WTC11 (cell line): ENCODE measurements around the gene COL11A1. TPM values are rescaled to one million over a fixed set of nuclear protein-coding genes. Genes with fewer than 3 reads are reported as not detected.

ENCODE experiments used
- ATAC-seq: fragments of 200-7000 bp; cut with Tn5 transposase; 2 replicates; pipeline ENCODE4 v1.10.0; 2021; ENCODE audit warnings: mild to moderate bottlenecking, moderate library complexity
- CTCF ChIA-PET: fragments of 300-600 bp; sonication (Branson Sonifier 250); formaldehyde crosslinking; loops from one replicate; lab custom pipeline; 2021; ENCODE audit warnings: antibody characterized with exemption; lab: Charles Lee
- POLR2A ChIA-PET: fragments of 350-600 bp; sonication (Branson Sonifier 250); formaldehyde crosslinking; loops from one replicate; lab custom pipeline; 2021; ENCODE audit warnings: antibody characterized with exemption; lab: Charles Lee
- DNase-seq: peaks from one replicate; pipeline ENCODE4 v3.0.0; 2021; ENCODE audit warnings: low spot score
- H3K27ac Mint-ChIP-seq: 2 replicates; pipeline ENCODE4 v1.8.0; 2021; ENCODE audit warnings: mixed read lengths
- H3K27me3 Mint-ChIP-seq: 2 replicates; pipeline ENCODE4 v1.8.0; 2021; ENCODE audit warnings: low read depth, mild to moderate bottlenecking, moderate library complexity, mixed read lengths
- H3K36me3 Mint-ChIP-seq: 2 replicates; pipeline ENCODE4 v1.8.0; 2021; ENCODE audit warnings: mixed read lengths
- H3K4me1 Mint-ChIP-seq: 2 replicates; pipeline ENCODE4 v1.8.0; 2022; ENCODE audit warnings: mixed read lengths
- H3K4me3 Mint-ChIP-seq: 2 replicates; pipeline ENCODE4 v1.8.0; 2021; ENCODE audit warnings: mild to moderate bottlenecking, moderate library complexity, mixed read lengths
- H3K9me3 Mint-ChIP-seq: 2 replicates; pipeline ENCODE4 v1.8.0; 2021; ENCODE audit warnings: mixed read lengths
- ATF2 ChIP-seq: sonication (generic); formaldehyde crosslinking; IDR thresholded peaks from 2 replicates; pipeline ENCODE4 v1.8.1; 2022; ENCODE audit warnings: low read depth, missing genetic modification reagents, borderline replicate concordance
- ELF4 ChIP-seq: sonication (generic); formaldehyde crosslinking; IDR thresholded peaks from 2 replicates; pipeline ENCODE4 v1.8.1; 2022; ENCODE audit warnings: low read depth, mild to moderate bottlenecking, moderate library complexity, missing genetic modification reagents
- EMX1 ChIP-seq: fragments of 250-450 bp; sonication (Bioruptor Pico); IDR thresholded peaks from 2 replicates; pipeline ENCODE4 v1.8.0; 2021; ENCODE audit warnings: mild to moderate bottlenecking
- ERG ChIP-seq: fragments of 250-450 bp; sonication (Bioruptor Pico); IDR thresholded peaks from 2 replicates; pipeline ENCODE4 v1.8.0; 2021; ENCODE audit warnings: mild to moderate bottlenecking
- ETV6 ChIP-seq: sonication (generic); formaldehyde crosslinking; IDR thresholded peaks from 2 replicates; pipeline ENCODE4 v1.8.1; 2022; ENCODE audit warnings: mild to moderate bottlenecking, missing genetic modification reagents
- FOXJ3 ChIP-seq: sonication (generic); formaldehyde crosslinking; IDR thresholded peaks from 2 replicates; pipeline ENCODE4 v1.9.0; 2021; ENCODE audit warnings: missing genetic modification reagents, mild to moderate bottlenecking, borderline replicate concordance
- GTF2I ChIP-seq: fragments of 250-450 bp; sonication (Bioruptor Pico); conservative IDR thresholded peaks from 2 replicates; pipeline ENCODE4 v1.4.0; 2021; ENCODE audit warnings: mild to moderate bottlenecking
- HMGA2 ChIP-seq: fragments of 250-450 bp; sonication (Bioruptor Pico); IDR thresholded peaks from 2 replicates; pipeline ENCODE4 v1.4.0; 2021; ENCODE audit warnings: mild to moderate bottlenecking, moderate library complexity
- NFATC4 ChIP-seq: fragments of 250-450 bp; sonication (Bioruptor Pico); IDR thresholded peaks from 2 replicates; pipeline ENCODE4 v1.9.0; 2021; ENCODE audit warnings: mild to moderate bottlenecking
- PREB ChIP-seq: sonication (generic); formaldehyde crosslinking; IDR thresholded peaks from 2 replicates; pipeline ENCODE4 v1.8.1; 2022; ENCODE audit warnings: mild to moderate bottlenecking, missing genetic modification reagents, moderate library complexity, borderline replicate concordance
- RORB ChIP-seq: fragments of 250-450 bp; sonication (Bioruptor Pico); IDR thresholded peaks from 2 replicates; pipeline ENCODE4 v1.9.0; 2021; ENCODE audit warnings: mild to moderate bottlenecking
- SMAD4 ChIP-seq: sonication (generic); formaldehyde crosslinking; IDR thresholded peaks from 2 replicates; pipeline ENCODE4 v1.8.0; 2022; ENCODE audit warnings: mild to moderate bottlenecking, missing genetic modification reagents
- SP1 ChIP-seq: sonication (generic); formaldehyde crosslinking; conservative IDR thresholded peaks from 2 replicates; pipeline ENCODE4 v1.8.1; 2022; ENCODE audit warnings: missing genetic modification reagents
- TEAD1 ChIP-seq: sonication (generic); formaldehyde crosslinking; IDR thresholded peaks from 2 replicates; pipeline ENCODE4 v1.8.0; 2022; ENCODE audit warnings: mild to moderate bottlenecking, missing genetic modification reagents
- TEAD4 ChIP-seq: sonication (generic); formaldehyde crosslinking; IDR thresholded peaks from 2 replicates; pipeline ENCODE4 v1.8.0; 2022; ENCODE audit warnings: mild to moderate bottlenecking, missing genetic modification reagents
- ZNF219 ChIP-seq: sonication (generic); formaldehyde crosslinking; IDR thresholded peaks from 2 replicates; pipeline ENCODE4 v1.8.0; 2023; ENCODE audit warnings: missing genetic modification reagents, mild to moderate bottlenecking, borderline replicate concordance
- ZNF423 ChIP-seq: fragments of 250-450 bp; sonication (Bioruptor Pico); IDR thresholded peaks from 2 replicates; pipeline ENCODE4 v2.1.2; 2022; ENCODE audit warnings: mild to moderate bottlenecking, moderate library complexity
- ZNF671 ChIP-seq: fragments of 250-450 bp; sonication (Bioruptor Pico); IDR thresholded peaks from 2 replicates; pipeline ENCODE4 v1.8.0; 2021; ENCODE audit warnings: mild to moderate bottlenecking
- total RNA-seq: library from RNA; stranded (reverse); gene quantifications from 3 replicates; pipeline ENCODE4 v1.2.3, GENCODE V29; 2021
- TF ChIP-seq, protein P1 (sequence below): sonication (generic); formaldehyde crosslinking; IDR thresholded peaks from 2 replicates; pipeline ENCODE4 v1.8.0; 2023; ENCODE audit warnings: missing genetic modification reagents
- TF ChIP-seq, protein P2 (sequence below): sonication (generic); formaldehyde crosslinking; IDR thresholded peaks from 2 replicates; pipeline ENCODE4 v1.8.1; 2022; ENCODE audit warnings: low read depth, mild to moderate bottlenecking, moderate library complexity, missing genetic modification reagents, borderline replicate concordance

Gene COL11A1
- total RNA-seq, 1 experiment from 2014 or later: 13.1 TPM

DNA sequence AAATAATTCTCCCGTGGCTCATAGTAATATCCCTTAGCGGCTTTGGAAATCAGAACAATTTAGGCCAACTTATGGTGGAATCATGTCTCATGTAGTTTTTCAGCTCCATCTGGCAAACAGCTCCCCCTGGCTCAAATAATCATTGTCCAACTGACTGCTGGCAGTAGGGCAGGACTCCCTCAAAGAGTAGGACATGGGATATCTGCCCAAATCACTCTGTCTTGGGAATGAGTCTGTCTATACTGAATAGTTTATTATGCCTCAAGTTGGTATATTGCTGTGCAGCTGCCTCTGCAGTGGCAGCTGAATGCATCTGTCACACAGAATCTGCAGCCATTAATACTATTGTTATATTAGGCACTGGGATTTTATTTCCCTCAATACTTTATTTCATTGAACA, 255.7 kb downstream of the COL11A1 start:
- no peak; the same call in 1 of the 2 replicates for ATAC-seq
- Mint-ChIP-seq H3K27me3 (no peaks in the 10 kb centered on the region), H3K27ac (no peak overlapping the region), H3K9me3 (peaks cover 41% of the 10 kb centered on the region), H3K4me3 (no peak overlapping the region), H3K4me1 (0 out of 2 replicates have a peak, but pooled peaks cover 5% of the 10 kb centered on the region), H3K36me3 (peaks cover 31% of the 10 kb centered on the region)
- TF ChIP-seq, protein P1, sequence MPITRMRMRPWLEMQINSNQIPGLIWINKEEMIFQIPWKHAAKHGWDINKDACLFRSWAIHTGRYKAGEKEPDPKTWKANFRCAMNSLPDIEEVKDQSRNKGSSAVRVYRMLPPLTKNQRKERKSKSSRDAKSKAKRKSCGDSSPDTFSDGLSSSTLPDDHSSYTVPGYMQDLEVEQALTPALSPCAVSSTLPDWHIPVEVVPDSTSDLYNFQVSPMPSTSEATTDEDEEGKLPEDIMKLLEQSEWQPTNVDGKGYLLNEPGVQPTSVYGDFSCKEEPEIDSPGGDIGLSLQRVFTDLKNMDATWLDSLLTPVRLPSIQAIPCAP (CRISPR knock-in tag): no peak
- no peak for TF ChIP-seq SMAD4 (CRISPR knock-in tag)
- TF ChIP-seq GTF2I (CRISPR knock-in tag): no peak
- no peak for TF ChIP-seq ZNF423
- no peak for TF ChIP-seq ATF2
- TF ChIP-seq TEAD4: no peak
- TF ChIP-seq EMX1 (CRISPR knock-in tag): no peak
- no peak for TF ChIP-seq ELF4
- no peak for DNase-seq
- ChIA-PET CTCF (interaction anchor here (1.6 kb wide), 1 partner anchor 10 kb away, joined by 4 read pairs; no protein-coding TSS in a partner anchor), POLR2A (no interaction called here)

GRCh38 chr1:102851616-102852015, 256.7 kb downstream of the COL11A1 start:
- no peak for TF ChIP-seq TEAD1 (CRISPR knock-in tag)
- TF ChIP-seq FOXJ3 (CRISPR knock-in tag): no peak
- TF ChIP-seq ZNF671 (CRISPR knock-in tag): no peak
- no peak for TF ChIP-seq ATF2
- TF ChIP-seq ZNF219: no peak
- no peak for TF ChIP-seq SP1 (CRISPR knock-in tag)
- CTCF ChIA-PET: no interaction called here
- H3K9me3 Mint-ChIP-seq: peaks cover 32% of the 10 kb centered on the region
- H3K27ac Mint-ChIP-seq: no peak overlapping the region
- 0 out of 2 replicates have a peak, but pooled peaks cover 5% of the 10 kb centered on the region for H3K4me1 Mint-ChIP-seq
- no peaks in the 10 kb centered on the region for H3K27me3 Mint-ChIP-seq
- H3K36me3 Mint-ChIP-seq: peaks cover 22% of the 10 kb centered on the region
- H3K4me3 Mint-ChIP-seq: no peak overlapping the region
- DNase-seq (no peak), ATAC-seq (no peak)
- POLR2A ChIA-PET: no interaction called here

DNA sequence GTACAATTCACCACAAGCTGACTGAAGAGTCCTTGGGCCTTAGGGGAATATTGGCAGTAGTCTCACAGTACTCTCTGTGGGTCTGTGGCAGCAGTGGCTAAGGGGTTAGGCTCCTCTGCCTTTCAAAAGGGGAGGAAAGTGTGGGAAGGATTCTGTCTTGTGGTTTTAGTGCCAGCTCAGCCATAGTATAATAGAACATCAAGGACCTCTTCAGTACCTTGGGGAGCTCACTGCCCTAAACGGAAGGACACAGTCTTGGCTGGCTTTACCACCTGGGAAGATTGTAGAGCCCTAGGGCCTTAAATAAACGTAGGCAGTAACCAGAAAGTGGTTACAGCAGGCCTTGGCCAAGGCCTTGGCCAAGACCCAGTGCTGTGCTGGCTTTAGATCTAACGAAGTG, 265.7 kb downstream of the COL11A1 start:
- Mint-ChIP-seq H3K27me3 (no peaks in the 10 kb centered on the region), H3K36me3 (no peaks in the 10 kb centered on the region), H3K4me1 (no peaks in the 10 kb centered on the region), H3K9me3 (peaks cover 13% of the 10 kb centered on the region; the same call in 1 of the 2 replicates), H3K4me3 (no peak overlapping the region), H3K27ac (no peak overlapping the region)
- CTCF ChIA-PET: interaction anchor here (1.2 kb wide), 1 partner anchor 10 kb away, joined by 4 read pairs; no protein-coding TSS in a partner anchor
- no peak for TF ChIP-seq HMGA2 (CRISPR knock-in tag)
- no peak for TF ChIP-seq PREB (CRISPR knock-in tag)
- no peak for TF ChIP-seq ETV6 (CRISPR knock-in tag)
- TF ChIP-seq NFATC4 (CRISPR knock-in tag): no peak
- no peak for TF ChIP-seq ERG
- no peak for TF ChIP-seq RORB (CRISPR knock-in tag)
- TF ChIP-seq, protein P2, sequence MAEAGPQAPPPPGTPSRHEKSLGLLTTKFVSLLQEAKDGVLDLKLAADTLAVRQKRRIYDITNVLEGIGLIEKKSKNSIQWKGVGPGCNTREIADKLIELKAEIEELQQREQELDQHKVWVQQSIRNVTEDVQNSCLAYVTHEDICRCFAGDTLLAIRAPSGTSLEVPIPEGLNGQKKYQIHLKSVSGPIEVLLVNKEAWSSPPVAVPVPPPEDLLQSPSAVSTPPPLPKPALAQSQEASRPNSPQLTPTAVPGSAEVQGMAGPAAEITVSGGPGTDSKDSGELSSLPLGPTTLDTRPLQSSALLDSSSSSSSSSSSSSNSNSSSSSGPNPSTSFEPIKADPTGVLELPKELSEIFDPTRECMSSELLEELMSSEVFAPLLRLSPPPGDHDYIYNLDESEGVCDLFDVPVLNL (CRISPR knock-in tag): no peak
- TF ChIP-seq ELF4: no peak
- no peak for DNase-seq
- ATAC-seq: peak; percentile 47
- POLR2A ChIA-PET: no interaction called here
